Stimulated activated CD8-positive, alpha-beta memory T cell treated with anti-CD3 and anti-CD28 coated beads, Interleukin-15, amount 100 ng/mL, for 4 hours (primary cell): ENCODE measurements around the gene FNDC1.

ENCODE experiments used
- DNase-seq, 2 donors: peaks; one replicate each; pipeline ENCODE4 v3.0.0-alpha.2; 2020; ENCODE audit warnings: low read depth in 2 of 2

FNDC1 gene

DNA sequence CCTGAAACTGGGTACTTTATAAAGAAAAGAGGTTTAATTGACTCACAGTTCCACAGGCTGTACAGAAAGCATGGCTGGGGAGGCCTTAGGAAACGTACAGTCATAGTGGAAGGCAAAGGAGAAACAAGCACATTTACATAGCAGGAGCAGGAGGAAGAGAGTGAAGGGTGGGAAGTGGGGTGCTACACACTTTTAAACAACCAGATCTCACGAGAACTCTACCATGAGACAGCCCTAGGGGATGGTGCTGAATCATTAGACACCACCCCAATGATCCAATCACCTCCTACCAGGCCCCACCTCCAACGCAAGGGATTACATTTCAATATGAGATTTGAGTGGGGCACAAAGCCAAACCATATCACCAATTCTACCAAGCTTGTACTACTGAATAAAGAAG, 7.4 kb upstream of the FNDC1 start:
- DNase-seq = no peak

DNA sequence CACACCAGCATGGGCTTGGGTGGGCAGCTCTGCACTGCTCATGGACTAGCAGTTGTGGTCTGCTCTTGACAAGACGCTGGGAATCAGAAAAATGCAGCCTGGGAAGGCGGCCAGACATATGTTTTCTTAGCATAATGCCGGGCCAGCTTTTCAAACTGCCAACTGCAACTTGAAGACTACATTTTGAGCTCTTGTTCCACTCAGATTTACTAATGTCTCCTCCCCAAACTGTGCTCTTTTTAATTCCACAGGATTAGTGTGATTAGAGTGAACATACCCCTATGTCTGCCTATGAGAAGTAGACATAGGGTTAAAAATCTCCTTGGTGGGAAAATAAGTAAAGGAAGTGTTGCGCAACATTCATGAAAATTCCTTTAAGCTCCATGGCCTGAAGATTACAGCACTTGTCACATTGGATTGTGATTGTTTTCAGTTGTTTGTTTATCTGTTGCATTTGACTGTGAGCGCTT, 5.3 kb upstream of the FNDC1 start:
- no peak for DNase-seq

DNA sequence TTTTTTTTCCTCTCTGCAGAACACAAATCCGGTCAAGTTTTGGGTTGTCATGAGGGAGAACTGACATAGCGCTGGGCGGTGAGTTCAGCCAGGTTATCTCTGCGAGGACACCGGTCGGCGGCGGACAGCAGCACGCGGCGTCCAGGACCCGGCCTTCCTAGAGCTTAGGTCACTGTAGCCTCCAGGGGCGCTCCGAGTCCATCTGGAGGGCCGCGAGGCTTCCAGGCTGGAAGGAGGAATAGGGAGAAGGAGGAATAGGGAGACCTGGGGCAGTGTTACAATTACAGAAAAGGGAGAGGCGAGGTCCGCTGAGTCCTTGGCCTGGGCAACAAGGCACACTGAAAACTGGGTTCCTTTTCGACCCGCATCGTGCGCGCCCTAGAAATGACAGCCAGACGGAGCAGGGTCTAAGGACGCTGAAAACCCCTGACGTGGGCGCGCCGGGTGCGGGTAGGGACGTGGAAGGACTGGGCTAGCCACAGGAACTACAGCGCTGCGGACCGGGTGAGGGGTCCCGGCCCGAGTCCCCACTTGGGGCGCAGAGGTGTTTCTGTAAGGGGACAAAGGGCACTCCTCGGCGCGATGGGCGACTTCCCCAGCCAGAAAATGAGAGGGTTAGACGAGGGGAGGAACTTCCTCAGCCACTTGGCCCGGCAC, 536 bp upstream of the FNDC1 start:
- DNase-seq = no peak

DNA sequence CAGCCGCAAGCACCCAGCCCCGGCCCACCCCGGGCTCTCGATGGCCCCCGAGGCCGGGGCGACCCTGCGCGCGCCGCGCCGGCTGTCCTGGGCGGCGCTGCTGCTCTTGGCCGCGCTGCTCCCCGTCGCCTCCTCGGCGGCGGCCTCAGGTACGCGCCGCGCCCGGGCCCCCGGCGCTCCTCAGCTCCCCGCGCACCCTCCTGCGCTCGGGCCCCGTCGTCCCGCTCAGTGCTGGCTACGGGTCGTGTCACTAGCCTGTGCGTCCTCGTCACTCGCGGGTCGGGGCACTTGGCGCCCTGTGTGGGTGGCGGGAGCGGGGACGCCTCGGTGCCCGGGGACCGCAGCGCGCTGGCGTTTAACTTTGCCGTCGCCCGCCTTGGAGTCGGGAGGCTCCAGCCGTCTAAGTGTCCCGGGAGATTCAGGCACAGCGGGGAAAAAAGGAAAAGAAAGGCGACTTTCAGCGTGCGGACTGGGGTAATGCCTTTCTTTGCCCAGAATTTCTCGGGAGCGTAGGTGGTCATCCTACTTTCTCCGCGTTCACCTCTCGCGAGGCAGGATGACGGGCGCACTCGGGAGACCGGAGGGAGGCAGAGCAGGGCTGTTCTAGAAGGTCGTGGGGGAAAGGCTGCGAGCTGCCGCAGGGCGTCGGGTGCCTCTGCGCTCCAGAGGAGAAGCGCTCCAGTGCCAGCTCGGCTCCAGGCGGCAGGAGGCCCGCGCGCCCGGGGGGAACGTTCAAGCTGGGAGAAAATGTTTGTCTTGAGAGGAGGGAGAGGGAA, 545 bp downstream of the FNDC1 start:
- no peak for DNase-seq

DNA sequence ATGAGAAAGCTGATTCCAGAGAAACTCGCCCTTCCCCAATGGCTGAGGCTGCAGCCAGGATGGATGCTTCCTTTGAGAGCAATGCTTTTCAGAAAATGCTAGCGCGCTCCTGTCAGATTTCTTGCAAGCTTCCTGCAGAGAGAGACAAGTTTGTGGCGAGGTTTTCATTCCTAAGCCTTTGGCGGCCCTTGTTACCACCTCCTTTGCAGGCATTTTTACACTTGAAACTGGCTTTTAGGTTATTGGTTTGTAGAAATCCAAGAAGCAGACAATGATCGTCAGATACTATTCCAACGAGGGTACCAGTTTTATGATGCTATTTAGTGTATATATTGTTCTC, 1.1 kb downstream of the FNDC1 start:
- no peak for DNase-seq

DNA sequence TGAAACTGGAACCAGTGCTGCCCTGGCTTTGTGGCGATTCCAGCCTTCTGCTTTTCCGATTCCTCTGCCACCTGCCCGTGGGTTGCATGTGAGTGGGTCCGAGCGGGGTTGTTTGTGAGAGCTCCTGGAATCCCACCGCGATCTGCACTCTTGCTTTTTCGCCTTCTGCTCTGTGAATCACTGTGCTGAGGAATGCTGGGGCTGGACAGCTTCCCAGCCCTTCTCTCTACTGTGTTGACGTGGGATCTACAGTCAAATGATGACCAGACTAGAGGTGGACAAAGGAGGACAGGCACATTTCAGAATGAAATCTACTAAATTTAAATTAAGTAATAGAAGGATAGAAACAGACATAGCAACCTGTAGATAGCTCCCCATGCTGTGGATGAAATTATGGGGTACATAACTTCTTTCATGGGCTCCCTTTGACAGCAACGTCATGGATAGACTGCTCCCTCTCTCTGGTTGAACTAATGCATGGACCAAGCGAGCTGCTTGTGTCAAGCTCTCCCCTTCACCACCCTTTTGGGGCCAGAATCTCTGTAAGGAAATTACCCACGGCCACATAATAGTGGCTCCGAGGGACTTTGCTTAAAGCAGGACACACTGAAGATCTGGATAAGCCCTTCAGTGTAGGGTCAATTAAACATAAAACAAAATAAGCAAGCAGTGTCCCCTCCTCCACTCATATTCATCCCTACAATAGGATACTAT, 2.0 kb downstream of the FNDC1 start:
- DNase-seq = no peak

DNA sequence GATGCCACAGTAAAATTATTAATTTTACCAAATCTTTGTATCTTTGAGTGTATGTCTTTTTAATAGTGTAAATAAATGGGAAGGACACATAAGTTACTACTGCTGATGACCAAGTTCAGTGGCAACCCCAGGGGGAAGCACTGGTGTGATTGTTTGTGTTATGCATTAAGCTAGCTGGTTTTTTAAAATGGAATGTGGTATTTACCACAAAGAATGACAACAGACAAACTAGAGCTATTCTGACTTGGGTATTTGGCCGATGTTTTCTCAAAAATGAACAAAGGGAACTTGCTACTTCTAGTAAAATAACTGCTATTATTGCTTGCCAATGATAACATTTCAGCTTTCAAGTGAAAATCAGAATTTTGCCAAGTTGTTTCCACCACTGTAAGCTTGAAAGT, 2.9 kb downstream of the FNDC1 start:
- DNase-seq = no peak

DNA sequence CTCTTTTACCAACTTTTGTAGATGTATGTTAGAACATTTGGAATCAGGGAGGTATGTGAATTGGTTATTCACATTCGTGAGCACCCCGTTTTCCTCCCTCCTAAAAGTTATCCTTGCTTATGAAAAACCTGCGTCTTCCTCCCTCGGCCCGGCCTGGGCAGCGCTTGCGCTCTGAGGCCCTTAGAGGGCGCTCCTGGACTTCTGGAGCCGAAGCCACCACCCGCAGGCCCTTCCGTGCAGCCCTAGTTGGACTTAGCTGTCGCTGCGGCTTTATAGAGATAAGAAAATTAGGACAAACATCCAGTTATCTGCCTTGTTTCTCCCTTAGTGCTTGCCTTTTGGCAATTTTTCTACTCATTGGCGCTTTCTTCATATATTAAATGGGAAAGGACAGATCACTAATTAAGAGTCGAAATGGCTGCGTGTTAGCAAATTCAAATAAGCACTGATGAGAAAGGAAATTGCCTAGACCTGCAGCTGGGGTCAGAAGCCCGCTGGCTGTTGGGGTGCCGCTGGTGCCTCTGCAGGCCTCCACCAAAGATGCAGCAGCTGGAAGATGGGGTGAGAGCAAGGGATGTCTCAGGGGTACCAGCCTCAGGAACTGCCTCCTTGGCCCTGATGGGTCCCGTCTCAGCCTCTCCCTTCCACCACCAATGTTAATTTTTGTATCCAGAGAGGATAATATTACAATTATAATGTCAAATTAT, 5.2 kb downstream of the FNDC1 start:
- peak in 1 of 2 donors; percentile 36 for DNase-seq

DNA sequence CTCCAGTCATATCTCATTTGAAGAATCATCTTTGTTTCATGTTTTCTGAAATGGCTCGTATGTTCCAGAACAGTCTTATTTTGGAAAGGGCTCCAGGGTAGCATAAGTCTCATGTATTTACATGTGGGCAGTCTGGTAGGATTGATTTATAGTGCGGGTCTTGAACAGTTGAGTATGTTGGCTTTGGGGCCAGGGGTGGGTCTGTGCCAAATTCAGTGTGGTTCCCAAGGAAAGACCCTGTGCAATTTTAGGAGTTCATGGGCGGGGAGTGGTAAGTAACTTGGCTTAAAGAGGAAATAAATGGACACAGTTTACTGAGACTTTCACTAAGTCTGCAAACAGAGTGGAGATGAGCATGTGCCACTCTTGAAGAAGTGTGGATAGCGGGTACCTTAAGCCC, 7.7 kb downstream of the FNDC1 start:
- no peak for DNase-seq

DNA sequence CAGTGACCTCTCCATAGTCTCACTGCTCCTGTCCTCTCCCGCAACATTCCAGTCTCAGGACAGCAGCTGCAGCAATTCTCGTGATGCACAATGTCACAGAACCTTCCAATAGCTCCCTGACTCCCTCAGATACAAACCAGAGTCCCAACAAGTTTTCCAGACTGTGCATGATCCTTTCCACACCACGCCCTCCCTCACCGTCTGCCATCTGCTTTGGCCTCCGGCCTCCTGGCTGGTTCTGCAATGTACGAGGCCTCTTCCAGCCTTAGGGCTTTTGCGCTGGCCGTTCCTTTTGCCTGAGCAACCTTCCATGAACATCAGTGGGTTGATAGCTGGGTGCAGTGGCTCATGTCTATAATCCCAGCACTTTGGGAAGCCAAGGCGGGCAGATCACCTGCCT, 9.6 kb downstream of the FNDC1 start:
- no peak for DNase-seq

DNA sequence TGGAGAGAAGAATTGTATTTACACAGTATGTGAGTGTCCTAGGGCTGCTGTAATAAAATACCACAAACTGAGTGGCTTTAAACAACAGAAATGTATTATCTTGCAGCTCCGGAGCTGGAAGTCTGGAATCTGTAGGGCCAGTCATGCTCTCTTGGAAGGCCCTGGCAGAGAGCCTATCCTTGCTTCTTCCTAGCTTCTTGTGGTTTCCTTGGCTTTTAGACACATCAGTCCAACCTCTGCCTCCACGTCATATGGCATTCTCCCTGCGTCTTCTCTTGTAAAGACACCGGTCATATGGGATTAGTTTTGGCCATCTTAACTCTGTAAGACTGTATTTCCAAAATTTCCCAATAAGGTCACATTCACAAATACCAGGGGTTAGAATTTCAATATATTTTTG, 10.8 kb downstream of the FNDC1 start:
- no peak for DNase-seq

DNA sequence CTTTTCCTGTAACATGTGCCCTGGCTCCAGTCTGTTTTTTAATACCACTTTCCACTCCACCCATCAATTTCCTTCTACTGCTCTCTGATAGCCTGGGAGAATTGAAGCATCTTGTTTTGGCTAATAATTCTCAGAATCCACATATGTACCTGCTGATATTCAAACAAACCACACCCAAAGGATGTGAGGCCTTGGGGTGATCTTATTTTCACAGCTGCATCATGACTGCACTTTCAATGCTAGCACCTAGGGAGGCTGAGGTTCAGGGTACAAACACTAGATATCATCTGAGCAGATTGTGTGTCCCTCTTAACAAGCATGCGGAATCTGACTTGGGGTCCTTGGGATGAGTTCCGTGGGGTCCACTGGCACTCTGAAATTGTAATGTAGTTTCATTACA, 12.7 kb downstream of the FNDC1 start:
- DNase-seq = no peak

DNA sequence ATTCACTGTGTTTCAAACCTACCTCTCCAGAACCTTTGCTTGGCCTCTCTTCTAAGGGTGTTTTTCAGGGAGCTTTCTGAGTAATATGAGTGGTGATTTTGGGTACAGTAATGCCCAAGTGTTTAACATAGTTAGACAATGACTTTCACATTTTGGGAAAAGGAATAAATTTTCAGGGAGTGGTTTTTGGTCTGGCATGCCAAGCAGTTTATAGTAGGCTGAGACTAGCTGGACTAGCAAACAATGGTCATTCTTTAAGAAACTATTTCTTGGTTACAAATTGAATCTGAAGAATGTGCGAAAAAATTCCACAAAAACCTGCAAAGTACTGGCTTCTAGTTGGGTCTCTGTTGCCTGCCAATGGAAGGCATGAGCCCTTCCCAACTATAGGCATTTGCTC, 15.4 kb downstream of the FNDC1 start:
- DNase-seq = no peak

DNA sequence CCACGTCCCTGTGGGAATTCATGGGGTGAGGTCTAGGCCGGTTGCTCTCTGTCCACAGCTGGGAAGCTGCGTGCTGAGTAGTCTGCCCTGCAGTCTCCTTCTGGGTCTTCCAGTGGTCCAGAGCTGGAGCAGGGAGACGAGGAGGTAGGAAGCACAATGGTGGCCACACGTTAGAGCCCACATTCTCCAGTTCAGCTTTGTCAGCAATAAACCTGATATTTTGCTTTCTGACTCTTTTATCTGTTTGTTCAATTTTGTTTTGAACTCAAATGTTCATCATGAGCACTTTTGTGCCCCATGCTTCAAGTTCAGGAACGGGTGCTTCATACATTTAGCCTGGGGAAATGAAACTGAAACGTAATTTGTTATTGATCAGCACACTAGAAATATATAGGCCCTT, 21.3 kb downstream of the FNDC1 start:
- no peak for DNase-seq

DNA sequence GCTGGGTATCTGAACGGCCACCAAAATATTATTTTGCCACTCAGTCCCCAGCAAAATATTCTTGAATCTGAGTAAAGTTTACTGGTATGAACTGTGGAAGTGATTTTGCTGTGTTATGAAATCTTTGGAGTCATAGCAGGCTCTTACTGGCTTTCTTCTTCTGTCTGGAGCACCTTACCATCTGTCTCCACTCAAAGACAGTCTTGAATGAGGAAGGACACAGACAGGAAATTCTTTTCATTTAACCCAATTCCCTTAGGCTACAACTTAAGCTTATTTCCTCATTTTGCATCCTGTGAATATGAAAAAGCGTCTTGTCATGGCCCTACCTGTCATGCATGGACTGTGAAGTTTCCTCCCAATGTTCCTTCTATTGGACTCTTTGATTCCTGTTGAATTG, 24.7 kb downstream of the FNDC1 start:
- DNase-seq = no peak

DNA sequence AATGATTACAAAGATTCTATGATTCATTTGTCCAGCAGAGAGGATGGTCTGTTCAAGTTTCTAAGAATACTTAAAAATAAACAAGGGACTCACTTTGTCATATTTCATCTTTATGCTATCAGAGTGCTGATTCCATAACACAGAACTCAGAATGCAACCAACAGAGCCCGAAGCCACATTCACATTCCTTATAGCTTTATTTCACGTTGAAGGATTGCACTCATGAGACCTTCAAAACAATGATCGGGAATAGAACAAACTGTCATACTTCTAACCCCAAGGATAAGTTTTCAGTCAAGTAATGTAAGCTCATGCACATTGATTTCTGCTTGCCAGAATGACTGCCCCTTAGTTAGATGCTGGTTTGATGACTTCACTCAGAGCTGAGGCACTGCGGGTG, 25.2 kb downstream of the FNDC1 start:
- no peak for DNase-seq

DNA sequence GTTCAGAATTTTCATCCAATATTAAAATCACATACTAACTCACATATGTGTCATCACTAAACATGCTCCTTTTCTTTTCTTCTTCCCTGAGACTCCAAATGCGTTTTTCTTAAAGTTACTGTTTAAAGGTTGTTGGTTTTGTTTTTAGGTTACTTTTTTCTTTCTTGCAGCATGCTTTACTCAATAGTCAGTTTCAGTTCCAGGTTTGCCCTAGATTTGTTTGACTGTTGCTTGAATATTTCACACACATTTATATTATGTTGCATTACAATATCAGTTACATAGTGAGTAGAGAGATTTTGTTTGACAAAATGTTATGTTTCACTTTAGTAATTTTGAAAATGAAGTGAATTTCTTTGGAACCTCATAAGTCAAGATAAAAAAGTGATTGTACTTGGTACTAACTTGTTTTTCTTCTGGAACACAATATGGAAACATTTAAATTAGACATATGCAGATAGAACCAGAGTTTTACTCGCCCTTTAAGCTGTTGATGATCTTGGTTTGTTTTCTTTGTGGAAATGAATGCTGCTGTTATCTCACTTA, 27.3 kb downstream of the FNDC1 start:
- no peak for DNase-seq

DNA sequence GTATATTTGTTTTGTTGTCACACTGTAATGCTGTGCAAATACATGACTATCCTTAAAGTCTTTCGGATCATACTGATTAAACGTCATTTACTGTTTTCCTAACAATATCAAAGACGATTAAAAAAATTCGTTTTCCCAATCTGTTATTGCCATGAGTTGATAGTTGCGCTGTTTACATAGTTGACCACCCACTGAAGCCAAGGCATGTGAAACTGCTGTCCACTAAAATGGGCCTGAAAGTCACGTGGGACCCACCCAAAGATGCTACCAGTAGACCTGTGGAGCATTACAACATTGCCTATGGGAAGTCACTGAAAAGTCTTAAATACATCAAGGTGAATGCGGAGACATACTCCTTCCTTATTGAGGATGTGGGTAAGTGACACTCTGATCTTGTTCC, 28.1 kb downstream of the FNDC1 start:
- no peak for DNase-seq

DNA sequence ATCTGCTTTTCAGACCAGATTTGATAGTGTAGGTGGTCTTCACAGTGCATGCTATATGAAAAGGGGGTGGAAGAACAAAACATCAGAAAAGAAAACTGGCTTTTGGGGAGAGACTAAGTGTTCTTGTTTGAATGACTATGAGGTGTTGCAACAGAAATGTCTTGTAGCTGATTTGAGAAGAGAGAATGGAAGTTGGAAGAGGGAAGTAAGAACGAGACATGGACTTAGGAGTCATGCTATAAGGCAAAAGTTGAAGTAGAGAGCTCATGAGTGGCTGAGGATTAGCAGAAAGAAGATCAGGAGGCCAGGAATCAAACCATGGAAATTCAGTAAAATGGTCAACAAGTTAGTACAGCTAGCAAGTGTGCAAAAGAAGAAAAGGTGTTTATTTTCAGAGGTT, 32.1 kb downstream of the FNDC1 start:
- no peak for DNase-seq

DNA sequence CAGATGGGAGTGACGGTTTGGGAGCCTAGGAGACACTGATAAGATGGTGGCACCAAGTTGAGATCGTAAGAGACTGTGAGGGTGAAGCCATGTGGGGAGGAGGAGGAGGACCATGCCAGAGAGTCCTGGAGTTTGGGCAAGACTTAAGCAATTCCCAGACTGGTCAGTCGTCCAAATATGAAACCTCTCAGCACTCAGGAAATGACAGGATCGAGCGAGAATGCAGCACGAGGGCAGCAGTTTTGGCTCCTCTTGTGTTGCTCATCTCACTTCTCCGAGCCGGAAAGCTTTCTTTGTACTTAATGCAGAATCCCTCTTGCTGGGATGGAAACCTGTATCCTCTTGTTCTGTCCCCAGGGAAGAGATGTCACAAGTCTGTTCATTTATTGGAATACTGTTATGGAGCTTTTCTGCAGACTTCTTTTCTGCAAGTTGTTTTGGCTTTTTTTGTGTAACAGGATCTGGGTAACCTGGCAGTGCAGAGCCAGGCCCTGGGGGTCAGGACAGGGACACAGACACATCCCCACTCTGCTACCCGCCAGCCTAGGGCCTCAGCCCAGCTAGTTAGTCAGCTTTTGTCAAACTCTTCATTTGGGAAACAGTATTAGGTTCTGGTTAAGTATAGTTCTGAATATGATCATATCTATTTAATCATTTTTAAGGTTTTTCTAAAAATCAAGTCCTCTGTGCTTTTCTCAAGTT, 34.3 kb downstream of the FNDC1 start:
- no peak for DNase-seq

DNA sequence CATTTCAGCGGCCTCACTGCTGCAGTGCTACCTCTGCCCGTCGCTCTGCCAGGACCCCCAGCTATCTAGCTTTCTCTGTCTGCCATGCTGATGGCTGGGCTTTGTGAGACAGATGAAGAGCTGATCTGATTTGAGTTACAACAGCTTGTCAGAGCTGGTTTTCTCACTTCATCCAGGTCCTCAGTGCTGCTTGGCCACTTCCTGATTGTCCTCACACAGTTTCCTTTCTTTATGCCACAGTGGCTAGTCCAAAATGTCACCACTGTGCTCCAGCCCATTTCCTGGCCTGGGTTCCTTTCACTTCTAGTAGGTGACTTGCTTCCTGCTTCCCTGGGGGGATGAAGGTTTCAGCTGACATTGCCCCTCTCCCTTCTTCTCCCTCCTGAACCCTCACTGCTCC, 35.4 kb downstream of the FNDC1 start:
- no peak for DNase-seq

DNA sequence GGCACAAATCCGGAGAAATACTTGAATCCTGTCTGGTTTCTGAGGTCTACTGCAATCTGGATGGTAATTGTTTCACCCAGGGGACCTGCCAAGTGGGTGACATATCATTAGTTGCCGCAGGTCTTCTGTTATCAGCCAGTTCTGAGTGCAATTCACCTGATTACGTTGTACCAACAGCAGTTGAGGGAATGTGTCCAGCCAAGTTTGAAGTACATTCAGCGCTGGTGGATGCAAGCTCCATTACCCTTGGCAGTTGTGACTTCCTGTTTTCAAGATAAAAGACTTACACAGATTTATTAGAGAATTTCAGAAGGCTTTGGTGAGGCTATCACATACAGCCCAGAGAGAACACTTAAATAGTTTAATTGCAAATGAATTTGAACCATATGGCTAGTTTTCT, 42.8 kb downstream of the FNDC1 start:
- DNase-seq = no peak
